GM21825 (cell line): ENCODE data around the gene PCGF6.
"Not testable (repeated sequence)": the region's sequence is repeated elsewhere in the genome, so short reads cannot be mapped to it uniquely, and the experiment has no call there.

Source experiments
- ATAC-seq: cut with Tn5 transposase; IDR thresholded peaks from one replicate; pipeline ENCODE4 v1.9.1; 2021; ENCODE audit warnings: mild to moderate bottlenecking, moderate library complexity; ENCODE audit not compliant: unreplicated experiment

The PCGF6 gene

GRCh38 chr10:103258928-103259327 is 92.0 kb downstream of the PCGF6 start:
- ATAC-seq, result not testable (repeated sequence)

DNA sequence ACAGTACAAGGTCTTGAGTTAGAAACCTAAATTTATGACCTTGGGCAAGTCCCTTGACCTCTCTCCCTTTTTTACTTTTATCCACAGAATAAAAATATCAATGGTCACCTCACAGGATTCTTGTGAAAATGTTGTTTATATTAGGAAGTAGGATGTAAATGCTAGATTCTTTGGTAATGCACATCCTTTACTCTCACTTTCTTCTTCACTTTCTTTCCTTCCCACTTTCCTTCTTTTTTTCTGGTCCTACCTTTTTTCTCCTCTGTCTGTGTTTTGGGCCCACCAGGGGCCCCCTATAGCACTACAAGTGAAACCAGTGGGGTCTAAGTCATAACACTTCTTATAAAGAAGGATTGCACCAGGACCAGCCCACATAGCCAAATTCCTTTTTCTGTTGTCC is 93.1 kb downstream of the PCGF6 start:
- ATAC-seq, result no peak

DNA sequence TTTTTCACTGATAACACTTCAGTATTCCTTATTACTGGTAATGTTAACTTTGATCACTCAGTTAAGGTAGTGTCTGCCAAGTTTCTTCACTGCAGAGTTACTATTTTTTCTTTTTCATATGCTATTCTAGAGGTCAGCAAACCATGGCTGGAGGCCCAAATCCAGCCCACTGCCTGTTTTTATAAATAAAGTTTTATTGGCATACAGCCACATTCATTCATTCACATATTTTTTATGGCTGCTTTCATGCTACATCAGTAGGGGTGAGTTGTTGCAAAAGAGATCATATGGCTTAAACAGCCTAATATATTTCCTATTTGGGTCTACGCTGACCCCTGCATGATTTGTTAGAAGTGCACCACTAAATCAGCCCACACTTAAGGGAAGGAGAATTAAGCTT is 94.3 kb downstream of the PCGF6 start:
- no peak for ATAC-seq

DNA sequence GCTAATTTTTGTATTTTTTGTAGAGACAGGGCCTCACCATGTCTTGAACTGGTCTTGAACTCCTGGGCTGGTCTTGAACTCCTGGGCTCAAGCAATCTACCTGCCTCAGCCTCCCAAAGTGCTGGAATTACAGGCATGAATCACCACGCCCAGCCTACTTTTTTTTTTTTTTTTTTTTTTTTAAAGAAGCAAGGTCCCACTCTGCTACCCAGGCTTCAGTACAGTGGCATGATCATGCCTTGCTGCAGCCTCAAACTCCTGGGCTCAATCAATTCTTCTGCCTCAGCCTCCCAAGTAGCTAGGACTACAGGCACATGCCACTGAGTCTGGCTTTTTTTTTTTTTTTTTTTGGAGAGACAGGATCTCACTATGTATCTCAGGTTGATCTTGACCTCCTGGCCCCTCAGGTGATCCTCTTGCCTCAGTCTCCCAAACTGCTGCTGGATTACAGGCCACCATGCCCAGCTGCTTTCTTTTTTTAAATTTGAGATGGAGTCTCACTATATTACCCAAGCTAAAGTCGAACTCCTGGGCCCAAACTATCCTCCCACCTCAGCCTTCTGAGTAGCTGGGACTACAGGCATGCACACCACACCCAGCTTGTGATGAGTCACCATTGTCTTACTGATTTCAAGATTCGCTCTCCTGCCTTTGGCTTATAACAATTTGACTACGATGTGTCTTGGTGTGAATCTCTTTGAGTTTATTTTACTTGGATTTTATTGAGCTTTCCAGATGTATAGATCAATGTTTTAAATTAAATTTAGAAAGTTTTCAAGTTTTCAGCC is 96.2 kb downstream of the PCGF6 start:
- ATAC-seq, result no peak

GRCh38 chr10:103254113-103254512 is 96.8 kb downstream of the PCGF6 start:
- no peak for ATAC-seq
